K562 (cell line): ENCODE results near the gene CCDC13. TPM values are rescaled to one million over a fixed set of nuclear protein-coding genes. Genes with fewer than 3 reads are reported as not detected.

Experiments used
- CEBPZ ChIP-seq: fragments of 150-350 bp; IDR thresholded peaks from 2 replicates; pipeline ENCODE4 v1.6.1; 2014; ENCODE audit warnings: low read depth, mild to moderate bottlenecking, low read length, borderline replicate concordance
- DDX20 ChIP-seq: fragments of 450-650 bp; IDR thresholded peaks from 2 replicates; pipeline ENCODE4 v1.6.1; 2016; ENCODE audit warnings: missing genetic modification characterization, low read depth, mild to moderate bottlenecking, missing compliant biosample characterization, moderate library complexity
- DEAF1 ChIP-seq: fragments of 450-650 bp; formaldehyde crosslinking; IDR thresholded peaks from 2 replicates; pipeline ENCODE4 v1.4.0; 2020; ENCODE audit warnings: mild to moderate bottlenecking, moderate library complexity
- HMGXB4 ChIP-seq: sonication (generic); formaldehyde crosslinking; IDR thresholded peaks from 2 replicates; pipeline ENCODE4 v1.8.1; 2023; ENCODE audit warnings: mild to moderate bottlenecking, missing genetic modification reagents
- HNRNPLL ChIP-seq: fragments of 200-400 bp; formaldehyde crosslinking; IDR thresholded peaks from 2 replicates; pipeline ENCODE4 v1.6.1; 2017; ENCODE audit warnings: low read length, low read depth, mild to moderate bottlenecking; ENCODE audit not compliant: poor library complexity, severe bottlenecking
- MNT ChIP-seq, 2 experiments: fragments of 450-650 bp; conservative IDR thresholded peaks; 2 replicates each; pipeline ENCODE4 v1.6.1; 2017; ENCODE audit warnings: mild to moderate bottlenecking in 2 of 2, moderate library complexity in 2 of 2
- MYNN ChIP-seq, 2 experiments: sonication (generic); formaldehyde crosslinking in 1 of 2; IDR thresholded peaks; 2 replicates each; pipeline versions ENCODE4 v1.5.0 to v1.6.1; 2016 to 2020; ENCODE audit warnings: antibody characterized with exemption in 1 of 2, missing genetic modification reagents in 1 of 2
- POLR2H ChIP-seq: IDR thresholded peaks from 2 replicates; pipeline ENCODE4 v1.6.1; 2016; ENCODE audit warnings: missing genetic modification characterization, low read depth, mild to moderate bottlenecking, control low read depth, missing compliant biosample characterization, moderate library complexity
- RAD21 ChIP-seq, 2 experiments: fragments of 250-450 bp in 1 of 2; fragments of 450-650 bp in 1 of 2; sonication (Bioruptor Pico) in 1 of 2; formaldehyde crosslinking in 1 of 2; IDR thresholded peaks in 1 of 2; conservative IDR thresholded peaks in 1 of 2; 2 replicates each; pipeline versions ENCODE4 v1.4.0 to v1.8.0; 2020 to 2022; ENCODE audit warnings: mild to moderate bottlenecking in 2 of 2, moderate library complexity in 1 of 2
- SMAD4 ChIP-seq: fragments of 250-450 bp; sonication (Bioruptor Pico); conservative IDR thresholded peaks from 2 replicates; pipeline ENCODE4 v1.8.0; 2021; ENCODE audit warnings: inconsistent platforms, mild to moderate bottlenecking, moderate library complexity
- SMC3 ChIP-seq: conservative IDR thresholded peaks from 2 replicates; pipeline ENCODE4 v1.6.1; 2011; ENCODE audit warnings: low read depth, low read length, improper control_type of control experiment; ENCODE audit not compliant: insufficient read depth
- ZBTB34 ChIP-seq: fragments of 250-450 bp; sonication (Bioruptor Pico); IDR thresholded peaks from 2 replicates; pipeline ENCODE4 v1.8.0; 2021; ENCODE audit warnings: mild to moderate bottlenecking, moderate library complexity
- ZNF232 ChIP-seq: sonication (generic); formaldehyde crosslinking; IDR thresholded peaks from 2 replicates; pipeline ENCODE4 v1.8.0; 2022; ENCODE audit warnings: mild to moderate bottlenecking, missing genetic modification reagents
- ZNF282 ChIP-seq: sonication (generic); formaldehyde crosslinking; IDR thresholded peaks from 2 replicates; pipeline ENCODE4 v1.8.1; 2023; ENCODE audit warnings: missing genetic modification reagents
- ZNF830 ChIP-seq: fragments of 250-450 bp; sonication (Bioruptor Pico); IDR thresholded peaks from 2 replicates; pipeline ENCODE4 v1.5.0; 2021; ENCODE audit warnings: mild to moderate bottlenecking
- polyA plus RNA-seq, 8 experiments: library from polyadenylated mRNA; depleted of rRNA in 4 of 8; stranded (reverse) in 5 of 8; unstranded in 3 of 8; fragments of >200 nt; fragmentation: Nextera tagmentation in 2 of 8; fragmentation: Illumina TruSeq in 1 of 8; extraction: Ambion mirVana in 2 of 8; extraction: Trizol in 1 of 8; gene quantifications; 2 replicates each; pipeline versions ENCODE4 v1.2.1 to v1.2.3, GENCODE V29; 2011 to 2014; ENCODE audit warnings: inconsistent platforms in 1 of 8, missing spikeins in 1 of 8
- total RNA-seq, 7 experiments: library from RNA; depleted of rRNA in 6 of 7; stranded (reverse); fragments of >200 nt in 6 of 7; fragmentation: Illumina TruSeq in 2 of 7; extraction: Trizol in 2 of 7; gene quantifications; 2 replicates each; pipeline versions ENCODE4 v1.2.1 to v1.2.3, GENCODE V29; 2011 to 2021; ENCODE audit warnings: low replicate concordance in 1 of 7

CCDC13 gene
- total and polyA plus RNA-seq, 9 of the 15 experiments (the other 6 are each of a cell fraction or from before 2014, with no cell fraction given): 0.20 to 0.70 (median 0.48) TPM; not detected in 2

- TF ChIP-seq ZBTB34 (no peak), DEAF1 (peak; percentile 88), ZNF830 (CRISPR knock-in tag) (no peak), ZNF282 (CRISPR knock-in tag) (no peak), HNRNPLL (no peak), MNT (conservative IDR thresholded peaks at IDR 0.05) (0 out of 4 replicates have a peak, but pooled peaks of 1 of the 2 experiments have one; percentile 10), SMC3 (peak; percentile 87), HMGXB4 (CRISPR knock-in tag) (no peak), CEBPZ (no peak), DDX20 (tag) (no peak), RAD21 (CRISPR knock-in tag; conservative IDR thresholded peaks at IDR 0.05 in 1 of 2, IDR thresholded peaks at IDR 0.05 in 1 of 2) (peak; percentile 91 to 93), POLR2H (tag) (0 out of 2 replicates have a peak, but pooled peaks have one; percentile 38), MYNN (IDR thresholded peaks at IDR 0.05) (peak; percentile 82; the same call in 1 of the 2 replicates), MYNN (CRISPR knock-in tag; IDR thresholded peaks at IDR 0.05) (no peak), ZNF232 (CRISPR knock-in tag) (no peak), SMAD4 (CRISPR knock-in tag) (peak; percentile 68)
These were observed 8.0 kb upstream of the CCDC13 start (continued) for GRCh38 chr3:42780892-42781700.
